Keratinocyte (primary cell): ENCODE results near the gene FANCB. TPM values are rescaled to one million over a fixed set of nuclear protein-coding genes. Genes with fewer than 3 reads are reported as not detected.

Experiments used
- DNase-seq: peaks from one replicate; pipeline ENCODE4 v3.0.0-alpha.2; 2011; ENCODE audit warnings: low read depth, missing footprints, low spot score
- FAIRE-seq: peaks from 2 replicates; lab custom pipeline; 2011; peaks lifted over from hg19 to GRCh38; lab: Jason Lieb, UNC
- H2AFZ ChIP-seq: 2 replicates; pipeline ENCODE4 v1.6.0; 2012; ENCODE audit warnings: low read length, control low read depth, inconsistent platforms; ENCODE audit not compliant: control insufficient read depth
- H3K27ac ChIP-seq: 2 replicates; pipeline ENCODE4 v1.5.1; 2011; ENCODE audit warnings: low read length; ENCODE audit not compliant: control insufficient read depth, insufficient read depth
- H3K27me3 ChIP-seq: 3 replicates; pipeline ENCODE4 v1.6.0; 2011; ENCODE audit warnings: low read length; ENCODE audit not compliant: control insufficient read depth, insufficient read depth; ENCODE audit errors: extremely low read depth
- H3K36me3 ChIP-seq, 2 experiments: 2 replicates in 1 of 2; 3 replicates in 1 of 2; pipeline ENCODE4 v1.5.1; 2011; ENCODE audit warnings: low read length in 2 of 2, mild to moderate bottlenecking in 1 of 2; ENCODE audit not compliant: control insufficient read depth in 2 of 2, insufficient read depth in 2 of 2; ENCODE audit errors: extremely low read depth in 1 of 2
- H3K4me1 ChIP-seq: 3 replicates; pipeline ENCODE4 v1.5.1; 2011; ENCODE audit warnings: low read length; ENCODE audit not compliant: control insufficient read depth, insufficient read depth; ENCODE audit errors: extremely low read depth
- H3K4me2 ChIP-seq: 3 replicates; pipeline ENCODE4 v1.6.0; 2011; ENCODE audit warnings: low read depth, low read length; ENCODE audit not compliant: control insufficient read depth, insufficient read depth; ENCODE audit errors: extremely low read depth
- H3K4me3 ChIP-seq, 3 experiments: fragments of 200-600 bp in 1 of 3; sonication (generic) in 1 of 3; 2 replicates in 2 of 3; 3 replicates in 1 of 3; pipeline ENCODE4 v1.5.1; 2011 to 2016; ENCODE audit warnings: low read length in 3 of 3, mild to moderate bottlenecking in 3 of 3, control low read depth in 2 of 3, inconsistent platforms in 1 of 3, low read depth in 1 of 3, mixed read lengths in 1 of 3, mixed run types in 1 of 3, moderate library complexity in 1 of 3; ENCODE audit not compliant: control insufficient read depth in 2 of 3, insufficient read depth in 2 of 3; ENCODE audit errors: extremely low read depth in 1 of 3
- H3K79me2 ChIP-seq: 2 replicates; pipeline ENCODE4 v1.6.0; 2012; ENCODE audit warnings: low read length; ENCODE audit not compliant: control insufficient read depth, insufficient read depth
- H3K9ac ChIP-seq: 3 replicates; pipeline ENCODE4 v1.6.0; 2011; ENCODE audit warnings: low read length; ENCODE audit not compliant: control insufficient read depth, insufficient read depth; ENCODE audit errors: extremely low read depth
- H3K9me1 ChIP-seq: 3 replicates; pipeline ENCODE4 v1.6.0; 2011; ENCODE audit warnings: low read length; ENCODE audit not compliant: control insufficient read depth, insufficient read depth; ENCODE audit errors: extremely low read depth
- H3K9me3 ChIP-seq: 2 replicates; pipeline ENCODE4 v1.5.1; 2012; ENCODE audit warnings: low read depth, low read length; ENCODE audit not compliant: control insufficient read depth
- H4K20me1 ChIP-seq: 3 replicates; pipeline ENCODE4 v1.6.0; 2011; ENCODE audit warnings: low read length; ENCODE audit not compliant: control insufficient read depth, insufficient read depth; ENCODE audit errors: extremely low read depth
- EZH2 ChIP-seq: IDR thresholded peaks from one replicate; pipeline ENCODE4 v1.6.1; 2012; ENCODE audit warnings: inconsistent platforms, mild to moderate bottlenecking, low read length, moderate library complexity
- dilution Hi-C: fragments of 300-500 bp; cut with MboI; formaldehyde crosslinking; loops from one replicate; pipeline ENCODE4 v1.7.0; 2020; ENCODE audit warnings: low sequenced_read_pairs; ENCODE audit not compliant: extremely low pct_ligation_motif_present
- polyA minus RNA-seq, 3 experiments: library from RNA; depleted of rRNA, polyadenylated mRNA; stranded (reverse); fragments of >200 nt; gene quantifications; 1 replicate in 1 of 3; 2 replicates in 1 of 3; 3 replicates in 1 of 3; pipeline ENCODE4 v1.2.3, GENCODE V29; 2011
- polyA plus RNA-seq, 5 experiments: library from polyadenylated mRNA; depleted of rRNA in 3 of 5; stranded (reverse) in 3 of 5; stranded (forward) in 1 of 5; unstranded in 1 of 5; fragments of >200 nt; gene quantifications; 1 replicate in 1 of 5; 2 replicates in 3 of 5; 3 replicates in 1 of 5; pipeline versions ENCODE4 v1.2.1 to v1.2.3, GENCODE V29; 2011 to 2012; ENCODE audit warnings: missing spikeins in 2 of 5, low read depth in 1 of 5, low replicate concordance in 1 of 5
- TF ChIP-seq, protein P1 (sequence below), 3 experiments: IDR thresholded peaks in 1 of 3; conservative IDR thresholded peaks in 1 of 3; optimal IDR thresholded peaks in 1 of 3; 2 replicates in 2 of 3; 3 replicates in 1 of 3; pipeline versions ENCODE3 to v1.5.1; 2011; ENCODE audit warnings: low read length in 3 of 3, mild to moderate bottlenecking in 3 of 3, moderate library complexity in 2 of 3, control low read depth in 1 of 3, inconsistent platforms in 1 of 3; ENCODE audit not compliant: insufficient read depth in 2 of 3; ENCODE audit errors: extremely low read depth in 1 of 3

Gene FANCB
- polyA plus RNA-seq (1.1 to 3.9 TPM (median 1.8 TPM) in 3 replicates), polyA minus RNA-seq (0.85 to 7.4 TPM (median 2.9 TPM) in 3 replicates)
- polyA plus RNA-seq (2011; ENCODE audit: low read depth), result 0.09 TPM
- polyA plus RNA-seq (2011; cell fraction: cytosol; rRNA removed), result 0.86 and 1.7 TPM in 2 replicates
- 2.6 and 3.0 TPM in 2 replicates for polyA plus RNA-seq (2011; cell fraction: nucleus; rRNA removed)
- 0.17 and 1.6 TPM in 2 replicates for polyA plus RNA-seq (2012; ENCODE audit: low replicate concordance)
- polyA minus RNA-seq (2011; cell fraction: cytosol; rRNA and poly(A)+ RNA removed), result 1.9 TPM
- 3.8 and 5.2 TPM in 2 replicates for polyA minus RNA-seq (2011; cell fraction: nucleus; rRNA and poly(A)+ RNA removed)

DNA sequence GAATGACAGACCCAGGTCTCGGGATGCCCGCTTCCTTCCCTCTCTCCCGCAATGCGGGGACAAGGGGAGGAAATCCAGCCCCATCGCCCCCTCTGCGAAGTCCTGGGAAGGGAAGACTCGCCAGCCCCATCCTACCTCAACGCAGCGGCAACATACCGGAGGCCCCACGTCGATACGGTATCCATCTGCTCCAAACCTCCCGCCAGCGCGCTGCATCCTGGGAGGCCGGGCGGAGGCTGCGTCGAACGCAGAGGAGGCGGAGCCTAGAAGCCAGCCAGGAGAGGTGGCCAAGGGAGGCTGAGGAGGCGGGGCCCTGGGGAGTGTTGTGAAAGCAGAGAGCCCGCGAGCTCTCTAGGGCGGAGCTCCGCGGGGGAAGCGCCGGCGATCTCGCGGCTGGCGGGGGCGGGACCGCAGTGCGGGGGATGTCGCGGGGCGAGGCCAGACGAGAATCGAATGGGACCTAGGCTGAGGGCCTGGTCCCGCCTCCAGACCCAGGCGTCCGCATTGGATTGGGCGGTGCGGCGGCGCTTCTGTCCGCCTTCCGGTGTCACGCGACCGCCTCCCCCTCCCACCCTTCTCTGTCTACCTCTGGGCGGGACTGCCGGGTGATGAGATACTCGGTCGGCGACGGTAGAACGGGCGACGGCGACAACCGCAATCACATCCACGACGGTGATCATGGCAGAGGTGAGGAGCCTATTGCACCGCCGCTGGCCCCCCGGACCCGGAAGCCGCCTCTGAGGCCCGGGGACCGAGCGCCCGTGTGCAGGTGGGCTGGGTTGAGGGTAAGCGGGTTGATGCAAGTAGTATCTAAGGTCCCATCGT, at the start of gene FANCB, which contains the start of gene MOSPD2:
FANCB (minus strand) TSS at position 219 of the 825 bp plus-strand sequence. CDS start 7,559 bp downstream, outside the sequence.
MOSPD2 (plus strand) TSS at position 571 of the 825 bp plus-strand sequence; CDS start at position 679, 108 bp downstream.
- no peak for TF ChIP-seq EZH2
- TF ChIP-seq, protein P1, sequence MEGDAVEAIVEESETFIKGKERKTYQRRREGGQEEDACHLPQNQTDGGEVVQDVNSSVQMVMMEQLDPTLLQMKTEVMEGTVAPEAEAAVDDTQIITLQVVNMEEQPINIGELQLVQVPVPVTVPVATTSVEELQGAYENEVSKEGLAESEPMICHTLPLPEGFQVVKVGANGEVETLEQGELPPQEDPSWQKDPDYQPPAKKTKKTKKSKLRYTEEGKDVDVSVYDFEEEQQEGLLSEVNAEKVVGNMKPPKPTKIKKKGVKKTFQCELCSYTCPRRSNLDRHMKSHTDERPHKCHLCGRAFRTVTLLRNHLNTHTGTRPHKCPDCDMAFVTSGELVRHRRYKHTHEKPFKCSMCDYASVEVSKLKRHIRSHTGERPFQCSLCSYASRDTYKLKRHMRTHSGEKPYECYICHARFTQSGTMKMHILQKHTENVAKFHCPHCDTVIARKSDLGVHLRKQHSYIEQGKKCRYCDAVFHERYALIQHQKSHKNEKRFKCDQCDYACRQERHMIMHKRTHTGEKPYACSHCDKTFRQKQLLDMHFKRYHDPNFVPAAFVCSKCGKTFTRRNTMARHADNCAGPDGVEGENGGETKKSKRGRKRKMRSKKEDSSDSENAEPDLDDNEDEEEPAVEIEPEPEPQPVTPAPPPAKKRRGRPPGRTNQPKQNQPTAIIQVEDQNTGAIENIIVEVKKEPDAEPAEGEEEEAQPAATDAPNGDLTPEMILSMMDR (optimal IDR thresholded peaks at IDR 0.05 in 1 of 3, IDR thresholded peaks at IDR 0.05 in 1 of 3, conservative IDR thresholded peaks at IDR 0.05 in 1 of 3; ENCODE audit: extremely low read depth in 1 of 3, insufficient read depth in 2 of 3, low read length in 3 of 3), result no peak
- peaks cover 23% of the 10 kb centered on the region for H3K79me2 ChIP-seq
- peak within 1 kb of the TSS; percentile 71 for H3K27ac ChIP-seq

DNA sequence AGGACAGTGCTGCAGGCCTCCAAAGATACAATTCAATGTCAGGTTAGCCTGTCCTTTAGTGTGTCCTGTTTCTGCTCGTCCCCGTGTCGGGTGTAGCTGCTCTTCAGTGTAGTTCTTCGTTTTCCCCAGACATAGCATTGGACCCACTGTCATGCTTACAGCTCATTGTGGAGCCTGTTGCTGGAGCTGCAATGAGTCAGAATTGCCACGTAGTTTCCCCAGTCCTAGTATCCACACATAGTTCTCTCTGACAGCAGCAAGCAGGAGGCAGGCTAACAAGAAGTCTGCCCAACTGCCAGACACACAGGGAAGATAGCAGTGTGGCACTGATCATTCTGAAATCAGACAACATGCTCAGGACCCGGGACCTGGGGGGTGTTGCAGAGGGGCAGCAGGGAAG, 49.6 kb upstream of the FANCB start:
- Histone ChIP-seq H3K4me2 (no peak overlapping the region), H4K20me1 (no peaks in the 10 kb centered on the region), H3K4me3 (no peak overlapping the region), H3K27ac (peak overlapping the region; percentile 32), H2AFZ (no peak overlapping the region), H3K36me3 (peaks cover 0 to under 1% of the 10 kb centered on the region in 2 experiments), H3K27me3 (no peaks in the 10 kb centered on the region), H3K4me1 (peaks cover 17% of the 10 kb centered on the region), H3K9ac (no peak overlapping the region), H3K9me3 (no peaks in the 10 kb centered on the region), H3K79me2 (no peaks in the 10 kb centered on the region), H3K9me1 (no peaks in the 10 kb centered on the region)
- TF ChIP-seq EZH2, result no peak
- TF ChIP-seq, protein P1 (optimal IDR thresholded peaks at IDR 0.05 in 1 of 3, IDR thresholded peaks at IDR 0.05 in 1 of 3, conservative IDR thresholded peaks at IDR 0.05 in 1 of 3; ENCODE audit: extremely low read depth in 1 of 3, insufficient read depth in 2 of 3, low read length in 3 of 3), result no peak
- DNase-seq, result no peak
- FAIRE-seq, result peak; percentile 79
- dilution Hi-C loops, result no loop called here

More for the DNA sequence above, at the start of gene FANCB, which contains the start of gene MOSPD2:
- no peaks in the 10 kb centered on the region for H4K20me1 ChIP-seq
- H2AFZ ChIP-seq, result peak within 1 kb of the TSS; percentile 71
- DNase-seq (peak; percentile 41), FAIRE-seq (peak; percentile 43)
- no peaks in the 10 kb centered on the region for H3K9me1 ChIP-seq
- peak within 1 kb of the TSS; percentile 75 for H3K9ac ChIP-seq
- H3K4me3 ChIP-seq, result peak within 1 kb of the TSS; percentile 71 to 83 (median 74)
- H3K9me3 ChIP-seq, result no peaks in the 10 kb centered on the region
- dilution Hi-C loops, result no loop called here
- no peaks in the 10 kb centered on the region for H3K36me3 ChIP-seq
- H3K4me2 ChIP-seq, result peak within 1 kb of the TSS; percentile 79
- no peaks in the 10 kb centered on the region for H3K27me3 ChIP-seq
- H3K4me1 ChIP-seq, result peaks cover 5% of the 10 kb centered on the region
